Aorta (tissue), 5 donors: ENCODE measurements around the gene COL5A1. TPM values are rescaled to one million over a fixed set of nuclear protein-coding genes. Genes with fewer than 3 reads are reported as not detected.

Experiments
- ATAC-seq: fragments of 200-7000 bp; cut with Tn5 transposase; one replicate; pipeline ENCODE4 v1.9.1; 2022; ENCODE audit warnings: moderate library complexity; ENCODE audit not compliant: low FRiP score
- DNase-seq, 2 donors: peaks; one replicate each; pipeline ENCODE4 v3.0.0-alpha.2; 2020
- H3K27ac ChIP-seq, 2 donors: one replicate each; pipeline ENCODE4 v1.5.1; 2013; ENCODE audit warnings: low read length in 2 of 2, mild to moderate bottlenecking in 2 of 2, moderate library complexity in 2 of 2, control low read depth in 1 of 2, inconsistent platforms in 1 of 2, low read depth in 1 of 2
- H3K27me3 ChIP-seq, 2 donors: one replicate each; pipeline ENCODE4 v1.6.1; 2013; ENCODE audit warnings: control low read depth in 1 of 2, low read length in 1 of 2, mild to moderate bottlenecking in 1 of 2, moderate library complexity in 1 of 2; ENCODE audit not compliant: insufficient read depth in 2 of 2, control insufficient read depth in 1 of 2
- H3K36me3 ChIP-seq, 2 donors: one replicate each; pipeline ENCODE4 v1.6.1; 2013; ENCODE audit warnings: control low read depth in 1 of 2, low read length in 1 of 2, mild to moderate bottlenecking in 1 of 2; ENCODE audit not compliant: insufficient read depth in 2 of 2, control insufficient read depth in 1 of 2
- H3K4me1 ChIP-seq, 2 donors: one replicate each; pipeline ENCODE4 v1.6.1; 2013; ENCODE audit warnings: low read length in 2 of 2, control low read depth in 1 of 2, mild to moderate bottlenecking in 1 of 2, moderate library complexity in 1 of 2; ENCODE audit not compliant: insufficient read depth in 2 of 2, control insufficient read depth in 1 of 2
- H3K4me3 ChIP-seq, 2 donors: one replicate each; pipeline ENCODE4 v1.5.1; 2013; ENCODE audit warnings: low read length in 2 of 2, control low read depth in 1 of 2, mild to moderate bottlenecking in 1 of 2
- H3K9me3 ChIP-seq: one replicate; pipeline ENCODE4 v1.6.1; 2013; ENCODE audit warnings: mild to moderate bottlenecking, low read length; ENCODE audit not compliant: control insufficient read depth
- WGBS, 2 donors: extraction: QIAGEN DNeasy Blood & Tissue Kit; methylation state at CpG; one replicate each; pipeline ENCODE4 v1.1.7; 2013; 5-methylcytosine and 5-hydroxymethylcytosine counted together
- intact Hi-C, 2 donors: fragments of 100-400 bp; cut with DNase I; formaldehyde crosslinking; loops; one replicate each; pipeline versions ENCODE4 v1.14.2 to v1.15.0; 2022
- polyA plus RNA-seq, 2 donors: library from polyadenylated mRNA; stranded (reverse); fragments of 200-250 nt; gene quantifications; one replicate each; pipeline ENCODE4 v1.2.3, GENCODE V29; 2013
- total RNA-seq, 2 donors: library from RNA; stranded (reverse); fragmentation: NEBNext Ultra II Directional; extraction: Animal tissue kit (Norgen Biotek cat#: 25700); gene quantifications; one replicate each; pipeline ENCODE4 v1.2.1, GENCODE V29; 2021
- donor health status: healthy with polysubstance abuse.
- donor health status: Bipolar disorder and iron deficiency.
- donor health status: DM: no; HTN: no; CAD: no.
- donor health status: DM: no; HTN: no; CAD: no.
- donor health status: DM: yes; HTN: yes; CAD: no.

The COL5A1 gene
- total and polyA plus RNA-seq, 4 donors: 18.7 to 159 (median 82.8) TPM

DNA sequence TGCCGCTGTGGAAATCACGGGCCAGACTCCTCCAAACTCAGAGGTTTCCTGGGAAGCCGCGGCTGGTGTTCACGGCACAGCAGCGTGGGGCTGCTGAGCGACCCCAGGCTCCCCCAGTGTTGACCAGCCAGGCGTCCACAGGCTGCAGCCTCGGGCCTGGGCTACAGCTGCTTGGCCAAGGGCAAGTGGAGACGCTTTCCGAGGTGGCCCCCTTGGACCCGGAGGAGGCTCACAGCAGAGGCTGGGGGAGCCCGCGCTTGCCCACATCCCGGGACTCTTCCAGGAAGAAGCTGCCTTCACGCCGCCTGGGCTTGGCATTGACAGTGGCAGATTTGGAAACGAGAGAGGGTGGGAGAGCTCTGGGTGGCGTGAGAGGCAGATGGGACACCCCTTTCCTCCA lies 186.0 kb downstream of the COL5A1 start:
- no peaks in the 10 kb centered on the region for H3K27me3 ChIP-seq
- no peak for ATAC-seq
- intact Hi-C loops: no loop called here
- no peaks in the 10 kb centered on the region for H3K9me3 ChIP-seq
- peaks cover 0 to 4% of the 10 kb centered on the region in 2 donors for H3K36me3 ChIP-seq
- 83% methylated on average over 19 of the region's 19 CpGs for WGBS, 2 donors
- no peaks in the 10 kb centered on the region for H3K4me1 ChIP-seq
- no peak overlapping the region for H3K4me3 ChIP-seq
- H3K27ac ChIP-seq: no peak overlapping the region
- DNase-seq: no peak

DNA sequence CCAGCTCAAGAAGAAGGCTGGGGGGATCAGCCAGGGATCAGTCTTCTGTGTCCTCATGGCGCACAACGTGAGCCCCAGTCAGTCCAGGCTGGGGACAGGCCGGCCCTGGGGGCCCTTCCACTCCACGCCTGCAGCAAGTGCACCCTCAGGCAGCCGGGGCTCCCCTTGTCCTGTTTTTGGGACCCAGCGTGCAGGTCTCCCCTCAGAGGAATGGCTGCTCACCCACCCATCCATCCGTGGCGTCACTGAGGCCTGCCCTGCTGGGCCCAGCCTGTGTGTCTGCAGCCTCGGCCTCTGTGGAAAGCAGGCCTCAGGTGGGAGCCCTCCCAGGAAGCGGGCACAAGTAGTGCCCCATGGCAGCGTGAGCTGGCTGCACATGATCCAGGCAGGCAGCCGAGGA lies 186.4 kb downstream of the COL5A1 start:
- ATAC-seq (no peak), DNase-seq (no peak)
- H3K4me1 ChIP-seq: no peaks in the 10 kb centered on the region
- WGBS, 2 donors: 83 to 86% methylated on average over 12 of the region's 12 CpGs
- peaks cover 0 to 3% of the 10 kb centered on the region in 2 donors for H3K36me3 ChIP-seq
- intact Hi-C loops: no loop called here
- H3K27ac ChIP-seq: no peak overlapping the region
- no peak overlapping the region for H3K4me3 ChIP-seq
- H3K27me3 ChIP-seq: no peaks in the 10 kb centered on the region
- H3K9me3 ChIP-seq: no peaks in the 10 kb centered on the region

DNA sequence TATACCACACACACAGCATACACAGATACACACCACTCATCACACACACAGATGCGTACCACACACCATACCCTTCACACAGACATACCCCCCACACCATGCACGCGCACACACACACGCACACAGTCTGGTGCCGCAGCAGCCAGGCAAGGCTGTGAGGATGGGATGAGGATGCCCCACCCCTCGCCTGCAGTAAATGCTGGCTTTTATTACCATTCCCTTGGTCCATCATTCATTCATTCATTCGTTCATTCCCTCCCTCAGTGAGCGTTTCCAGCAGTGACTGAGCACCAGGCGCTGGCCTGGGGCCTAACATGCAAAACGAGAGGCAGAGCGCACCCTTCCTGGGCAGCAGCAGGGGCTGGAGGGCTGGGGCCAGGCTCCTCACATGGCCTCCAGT lies 187.3 kb downstream of the COL5A1 start:
- no peaks in the 10 kb centered on the region for H3K9me3 ChIP-seq
- H3K27me3 ChIP-seq: no peaks in the 10 kb centered on the region
- H3K4me3 ChIP-seq: no peak overlapping the region
- H3K27ac ChIP-seq: no peak overlapping the region
- WGBS, 2 donors: 77 to 85% methylated on average over 11 of the region's 11 CpGs
- H3K36me3 ChIP-seq: peaks cover 0 to 2% of the 10 kb centered on the region in 2 donors
- ATAC-seq: no peak
- no peak for DNase-seq
- intact Hi-C loops: no loop called here
- H3K4me1 ChIP-seq: no peaks in the 10 kb centered on the region

DNA sequence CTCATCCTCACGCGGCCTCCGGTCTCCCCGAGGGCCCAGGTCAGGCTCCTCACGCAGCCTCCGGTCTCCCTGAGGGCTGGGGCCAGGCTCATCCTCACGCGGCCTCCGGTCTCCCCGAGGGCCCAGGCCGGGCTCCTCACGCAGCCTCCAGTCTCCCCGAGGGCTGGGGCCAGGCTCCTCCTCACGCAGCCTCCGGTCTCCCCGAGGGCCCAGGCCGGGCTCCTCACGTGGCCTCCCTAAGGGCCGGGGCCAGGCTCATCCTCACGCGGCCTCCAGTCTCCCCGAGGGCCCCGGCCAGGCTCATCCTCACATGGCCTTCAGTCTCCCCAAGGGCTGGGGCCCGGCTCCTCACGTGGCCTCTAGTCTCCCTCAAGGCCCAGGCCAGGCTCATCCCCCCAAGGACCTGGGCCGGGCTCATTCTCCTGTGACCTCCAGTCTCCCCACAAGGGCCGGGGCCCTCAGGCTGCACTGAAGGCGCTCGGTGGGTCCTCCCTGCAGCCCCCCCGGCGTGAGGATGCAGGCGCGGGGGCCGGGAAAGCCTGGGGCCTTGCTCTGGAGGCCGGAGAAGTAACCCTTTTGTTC lies 187.8 kb downstream of the COL5A1 start:
- WGBS, 2 donors: 85 to 88% methylated on average over 32 to 35 of the region's 35 CpGs
- H3K27ac ChIP-seq: no peak overlapping the region
- H3K27me3 ChIP-seq: no peaks in the 10 kb centered on the region
- no peaks in the 10 kb centered on the region for H3K4me1 ChIP-seq
- H3K9me3 ChIP-seq: no peaks in the 10 kb centered on the region
- intact Hi-C loops: no loop called here
- peaks cover 0 to 2% of the 10 kb centered on the region in 2 donors for H3K36me3 ChIP-seq
- ATAC-seq (no peak), DNase-seq (no peak)
- H3K4me3 ChIP-seq: no peak overlapping the region

DNA sequence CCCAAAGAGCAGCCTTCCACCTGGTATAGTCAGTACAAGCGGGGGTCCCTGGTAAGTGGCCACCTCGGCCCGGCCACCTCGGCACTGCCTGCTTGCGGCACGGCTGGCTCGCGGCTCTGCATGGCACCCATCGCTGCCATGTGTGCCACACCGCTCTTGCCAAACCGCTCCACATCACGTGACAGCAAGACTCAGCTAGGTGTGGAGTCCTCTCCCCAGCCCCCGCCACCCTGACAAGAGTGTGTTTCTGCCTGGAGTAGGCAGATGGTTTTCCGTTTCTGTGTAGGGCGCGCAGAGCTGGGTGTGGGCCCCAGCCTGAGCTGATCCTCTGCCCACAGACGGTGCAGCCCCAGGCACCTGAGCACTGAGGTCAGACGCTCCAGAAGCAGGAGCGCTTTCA lies 188.5 kb downstream of the COL5A1 start:
- Histone ChIP-seq H3K27ac (no peak overlapping the region), H3K27me3 (no peaks in the 10 kb centered on the region), H3K9me3 (no peaks in the 10 kb centered on the region), H3K36me3 (no peaks in the 10 kb centered on the region), H3K4me3 (no peak overlapping the region), H3K4me1 (no peaks in the 10 kb centered on the region)
- intact Hi-C loops: no loop called here
- ATAC-seq (no peak), DNase-seq (no peak)
- 86 to 88% methylated on average over 19 of the region's 19 CpGs for WGBS, 2 donors

DNA sequence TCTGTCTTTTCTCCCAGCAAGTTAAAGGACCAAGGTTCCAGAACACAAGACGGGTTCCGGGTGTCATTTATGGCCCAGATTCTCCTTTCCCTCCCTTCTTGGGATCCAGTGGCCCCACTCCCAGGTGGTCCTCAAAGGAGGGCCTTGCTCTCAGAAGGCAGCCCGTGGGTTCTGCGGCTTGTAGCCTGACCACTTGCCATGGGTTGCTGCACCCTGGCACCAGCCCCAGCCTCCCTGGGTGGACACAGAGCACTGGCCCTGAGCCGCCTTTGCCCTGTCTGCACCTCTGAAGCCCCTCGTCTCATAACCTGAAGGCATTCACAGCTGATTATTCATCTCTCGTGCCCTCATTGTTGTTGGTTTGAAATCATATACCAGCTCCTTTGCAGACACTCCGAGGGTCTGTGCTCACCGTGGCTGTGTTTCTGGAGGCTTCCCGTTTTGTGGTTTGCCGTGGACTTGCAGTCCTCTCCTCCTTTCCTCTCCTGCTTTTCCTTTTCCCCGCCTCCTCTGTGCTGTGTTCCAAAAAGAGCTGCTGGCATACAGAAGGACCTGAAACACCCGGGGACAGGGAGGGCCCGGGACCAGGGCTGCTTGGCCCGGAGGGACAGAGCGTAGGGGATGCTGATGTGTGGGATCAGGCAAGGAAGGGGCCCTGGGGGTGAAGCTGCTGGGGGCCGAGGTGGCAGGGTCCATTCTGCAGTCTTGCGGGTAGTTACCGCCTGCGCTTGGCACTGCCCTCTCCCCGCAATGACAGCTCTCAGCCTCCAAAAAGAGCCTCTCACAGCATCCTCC lies 189.5 kb downstream of the COL5A1 start:
- ATAC-seq: no peak
- intact Hi-C loops: no loop called here
- Histone ChIP-seq H3K27me3 (no peaks in the 10 kb centered on the region), H3K27ac (no peak overlapping the region), H3K4me3 (no peak overlapping the region), H3K9me3 (no peaks in the 10 kb centered on the region), H3K36me3 (no peaks in the 10 kb centered on the region), H3K4me1 (no peaks in the 10 kb centered on the region)
- 76 to 83% methylated on average over 21 of the region's 21 CpGs for WGBS, 2 donors
- no peak for DNase-seq

DNA sequence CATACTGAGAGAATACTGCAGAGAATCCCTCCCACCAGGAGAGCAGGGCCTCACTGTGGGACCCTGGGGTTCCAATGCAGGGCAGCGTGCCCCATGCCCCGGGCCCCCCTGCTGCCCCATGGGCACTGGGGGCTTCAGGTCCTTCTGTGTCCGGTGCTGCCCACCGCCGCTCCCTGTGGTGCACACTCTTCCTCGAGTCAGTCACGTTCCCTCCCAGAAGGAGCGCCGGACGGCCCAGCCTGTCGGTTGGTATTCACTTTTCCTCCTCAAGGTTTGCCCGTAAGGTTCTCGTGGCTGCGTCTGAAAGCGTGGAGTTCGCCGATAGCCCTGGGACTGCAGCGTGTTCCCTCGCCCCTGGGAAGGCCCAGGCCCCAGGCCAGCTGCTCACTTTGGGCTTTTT lies 190.9 kb downstream of the COL5A1 start:
- no peaks in the 10 kb centered on the region for H3K9me3 ChIP-seq
- ATAC-seq: no peak
- no peaks in the 10 kb centered on the region for H3K4me1 ChIP-seq
- no peak overlapping the region for H3K4me3 ChIP-seq
- no peak for DNase-seq
- intact Hi-C loops: no loop called here
- WGBS, 2 donors: 92 to 93% methylated on average over 19 of the region's 19 CpGs
- no peaks in the 10 kb centered on the region for H3K36me3 ChIP-seq
- no peaks in the 10 kb centered on the region for H3K27me3 ChIP-seq
- H3K27ac ChIP-seq: no peak overlapping the region

DNA sequence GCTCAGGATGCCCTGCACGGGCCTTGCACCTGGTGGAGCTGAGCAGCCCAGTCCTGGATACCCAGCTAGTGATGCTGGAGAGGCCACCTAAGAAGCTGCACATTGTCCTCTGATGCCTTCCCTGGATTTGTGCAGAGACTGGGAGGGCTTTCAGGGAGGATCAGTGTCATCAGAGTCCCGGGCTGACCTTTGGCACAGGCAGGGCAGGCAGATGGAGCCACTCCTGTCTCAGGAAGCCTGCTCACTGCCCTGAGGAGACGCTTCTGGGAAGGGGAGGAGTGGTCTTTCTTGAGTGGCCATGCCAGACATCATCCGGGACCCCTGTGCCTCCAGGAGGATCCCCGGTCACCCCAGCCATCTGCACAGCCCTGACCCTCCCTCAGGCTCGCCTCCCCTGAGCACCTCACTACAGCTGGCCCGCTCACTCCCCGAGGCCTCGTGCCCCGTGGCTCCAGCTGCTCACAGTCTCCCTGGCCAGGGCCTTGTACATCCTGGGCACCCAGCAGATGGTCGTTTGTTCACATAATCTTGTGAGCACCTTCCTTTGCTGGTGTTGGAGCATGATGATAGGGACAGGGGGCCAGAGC lies 191.8 kb downstream of the COL5A1 start:
- intact Hi-C loops: no loop called here
- Histone ChIP-seq H3K27ac (no peak overlapping the region), H3K4me1 (no peaks in the 10 kb centered on the region), H3K27me3 (no peaks in the 10 kb centered on the region), H3K9me3 (no peaks in the 10 kb centered on the region), H3K4me3 (no peak overlapping the region), H3K36me3 (no peaks in the 10 kb centered on the region)
- WGBS, 2 donors: 83 to 84% methylated on average over 11 of the region's 11 CpGs
- DNase-seq (no peak), ATAC-seq (no peak)
